HEK293T (cell line): ENCODE data around the gene TNNI2.

Experiments
- ELF4 ChIP-seq: fragments of 450-650 bp; IDR thresholded peaks from 2 replicates; pipeline ENCODE4 v1.6.1; 2017; ENCODE audit warnings: antibody characterized with exemption
- FOXM1 ChIP-seq: fragments of 450-650 bp; IDR thresholded peaks from 2 replicates; pipeline ENCODE4 v1.6.1; 2017; ENCODE audit warnings: mild to moderate bottlenecking, borderline replicate concordance
- HDGF ChIP-seq: fragments of 450-650 bp; IDR thresholded peaks from 2 replicates; pipeline ENCODE4 v1.6.1; 2017; ENCODE audit warnings: antibody characterized with exemption, borderline replicate concordance
- NFRKB ChIP-seq: fragments of 450-650 bp; IDR thresholded peaks from 2 replicates; pipeline ENCODE4 v1.6.1; 2016; ENCODE audit warnings: mild to moderate bottlenecking, moderate library complexity
- PKNOX1 ChIP-seq: fragments of 450-650 bp; IDR thresholded peaks from 2 replicates; pipeline ENCODE4 v1.6.1; 2016
- SP1 ChIP-seq: fragments of 450-650 bp; IDR thresholded peaks from 2 replicates; pipeline ENCODE4 v1.6.1; 2017
- SUZ12 ChIP-seq: fragments of 450-650 bp; IDR thresholded peaks from 2 replicates; pipeline ENCODE4 v1.6.1; 2016; ENCODE audit warnings: mild to moderate bottlenecking
- TARDBP ChIP-seq: fragments of 450-650 bp; IDR thresholded peaks from 2 replicates; pipeline ENCODE4 v1.6.1; 2016

GRCh38 chr11:1820463-1821325, 18.1 kb upstream of the TNNI2 start:
- TF ChIP-seq PKNOX1: no peak
- no peak for TF ChIP-seq FOXM1
- no peak for TF ChIP-seq NFRKB
- TF ChIP-seq HDGF: no peak
- TF ChIP-seq SP1: no peak
- no peak for TF ChIP-seq TARDBP
- TF ChIP-seq SUZ12: no peak
- TF ChIP-seq ELF4: no peak
